ENCODE measurements around the gene SYMPK.
"Not testable (repeated sequence)": the region's sequence is repeated elsewhere in the genome, so short reads cannot be mapped to it uniquely, and the experiment has no call there.

Gene SYMPK

DNA sequence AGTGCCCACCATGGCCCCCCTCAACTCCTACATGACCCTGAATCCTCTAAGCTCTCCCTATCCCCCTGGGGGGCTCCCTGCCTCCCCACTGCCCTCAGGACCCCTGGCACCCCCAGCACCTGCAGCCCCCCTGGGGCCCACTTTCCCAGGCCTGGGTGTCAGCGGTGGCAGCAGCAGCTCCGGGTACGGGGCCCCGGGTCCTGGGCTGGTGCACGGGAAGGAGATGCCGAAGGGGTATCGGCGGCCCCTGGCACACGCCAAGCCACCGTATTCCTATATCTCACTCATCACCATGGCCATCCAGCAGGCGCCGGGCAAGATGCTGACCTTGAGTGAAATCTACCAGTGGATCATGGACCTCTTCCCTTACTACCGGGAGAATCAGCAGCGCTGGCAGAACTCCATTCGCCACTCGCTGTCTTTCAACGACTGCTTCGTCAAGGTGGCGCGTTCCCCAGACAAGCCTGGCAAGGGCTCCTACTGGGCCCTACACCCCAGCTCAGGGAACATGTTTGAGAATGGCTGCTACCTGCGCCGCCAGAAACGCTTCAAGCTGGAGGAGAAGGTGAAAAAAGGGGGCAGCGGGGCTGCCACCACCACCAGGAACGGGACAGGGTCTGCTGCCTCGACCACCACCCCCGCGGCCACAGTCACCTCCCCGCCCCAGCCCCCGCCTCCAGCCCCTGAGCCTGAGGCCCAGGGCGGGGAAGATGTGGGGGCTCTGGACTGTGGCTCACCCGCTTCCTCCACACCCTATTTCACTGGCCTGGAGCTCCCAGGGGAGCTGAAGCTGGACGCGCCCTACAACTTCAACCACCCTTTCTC is 9.4 kb upstream of the SYMPK start:
- DNase-seq (ENCODE audit: extremely low spot score, insufficient read length, low read depth) (no peak), FAIRE-seq (no peak)

DNA sequence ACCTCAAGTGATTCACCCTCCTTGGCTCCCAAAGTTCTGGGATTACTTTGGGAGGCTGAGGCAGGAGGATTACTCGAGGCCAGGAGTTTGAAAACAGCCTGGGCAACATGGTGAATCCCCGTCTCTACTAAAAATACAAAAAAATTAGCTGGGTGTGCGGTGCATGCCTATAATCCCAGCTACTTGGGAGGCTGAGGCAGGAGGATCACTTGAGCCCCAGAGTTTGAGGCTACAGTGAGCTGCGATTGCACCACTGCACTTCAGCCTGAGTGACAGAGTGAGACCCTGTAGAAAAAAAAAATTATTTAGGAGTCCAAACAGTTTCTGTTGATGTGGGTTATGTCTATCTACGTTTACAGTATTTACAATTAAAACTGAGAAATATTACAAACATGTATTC is 7.9 kb upstream of the SYMPK start:
- DNase-seq (ENCODE audit: extremely low spot score, insufficient read length, low read depth), result no peak
- FAIRE-seq, result no peak

DNA sequence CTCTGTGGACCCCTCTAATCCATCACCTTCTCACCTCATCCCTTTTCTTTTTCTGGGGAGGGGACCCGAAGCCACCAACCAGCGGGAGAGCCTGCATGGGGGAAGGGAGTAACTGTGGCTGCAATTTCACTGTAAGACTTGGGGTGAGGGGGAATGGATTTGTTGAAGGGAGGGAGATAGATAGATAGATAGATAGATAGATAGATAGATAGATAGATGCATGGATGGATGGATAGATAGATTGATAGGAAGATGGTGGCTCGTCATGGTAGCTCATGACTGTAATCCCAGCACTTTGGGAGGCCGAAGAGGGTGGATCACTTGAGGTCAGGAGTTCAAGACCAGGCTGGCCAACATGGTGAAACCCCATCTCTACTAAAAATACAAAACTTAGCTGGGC is 4.3 kb upstream of the SYMPK start:
- not testable (repeated sequence) for FAIRE-seq; DNase-seq (ENCODE audit: extremely low spot score, insufficient read length, low read depth)

DNA sequence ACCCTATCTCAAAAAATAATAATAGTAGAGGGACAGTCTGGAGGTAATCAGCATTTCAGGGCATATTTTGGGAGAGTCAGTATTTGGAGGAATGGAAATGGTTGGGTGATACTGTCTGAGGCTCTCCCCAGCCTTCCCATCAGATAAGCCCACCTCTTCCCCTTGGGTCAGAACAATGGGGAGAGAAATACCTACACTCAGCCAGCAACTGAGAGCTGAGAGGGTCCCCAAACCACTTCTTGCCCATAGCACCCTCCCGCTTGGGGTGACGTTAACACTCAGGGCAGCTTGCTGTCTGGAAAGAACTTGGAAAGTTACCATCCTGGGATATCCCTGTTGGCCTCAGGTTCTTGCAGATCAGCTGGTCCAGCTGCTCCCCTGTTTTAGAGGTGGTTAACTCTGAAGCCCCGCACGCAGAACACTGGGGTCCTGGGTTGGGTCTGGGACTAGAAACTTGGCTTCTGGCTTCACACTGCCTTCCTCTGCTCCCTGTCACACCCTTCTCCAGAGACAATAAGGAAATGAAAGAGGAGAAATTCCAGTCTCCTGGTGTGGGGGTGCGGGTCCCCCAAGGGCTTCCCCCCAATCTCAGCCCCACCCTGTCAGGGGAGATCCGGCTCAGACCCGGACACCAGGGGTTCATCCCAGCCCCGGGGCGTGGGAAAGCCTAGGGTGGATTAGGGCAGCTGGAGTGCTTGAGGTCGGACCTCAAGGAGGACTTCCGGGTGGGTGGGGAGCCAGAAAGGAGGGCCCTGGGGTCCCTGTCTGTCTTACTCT is 3.6 kb upstream of the SYMPK start:
- FAIRE-seq, result no peak

DNA sequence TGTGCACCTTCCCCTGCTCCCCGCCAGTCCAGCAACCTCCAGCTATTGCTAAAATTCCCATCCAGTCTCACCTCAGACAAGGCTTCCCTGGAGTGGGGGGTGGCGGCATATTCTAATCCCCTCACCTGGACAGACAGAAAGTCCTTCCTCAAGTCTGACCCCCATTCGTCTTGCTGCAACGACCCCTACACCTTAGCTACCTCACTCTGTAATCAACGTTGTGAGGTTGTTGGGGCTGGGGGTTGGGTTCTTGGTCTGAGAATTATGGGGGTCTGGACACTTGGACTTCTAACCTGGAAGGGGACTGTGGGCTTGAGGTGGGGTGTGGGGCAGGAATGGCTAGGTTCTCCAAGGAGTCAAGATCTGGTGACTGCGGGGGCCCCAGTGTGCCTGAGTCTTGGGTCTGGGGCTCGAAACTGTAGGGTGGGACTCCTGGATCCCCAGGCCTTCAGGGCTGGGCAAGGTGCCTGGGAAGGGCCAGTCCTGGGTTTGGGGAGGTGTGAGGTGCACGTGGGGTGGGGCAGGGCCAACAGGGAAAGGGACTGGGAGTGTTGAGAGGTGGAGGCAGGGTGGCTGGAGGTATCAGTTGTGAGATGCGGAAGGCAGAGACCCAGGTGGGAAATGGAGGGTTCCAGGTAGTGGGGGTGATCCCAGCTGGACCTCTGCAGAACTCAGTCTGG is 2.5 kb upstream of the SYMPK start:
- FAIRE-seq (no peak), DNase-seq (ENCODE audit: extremely low spot score, insufficient read length, low read depth) (no peak)

More for the DNA sequence above, 3.6 kb upstream of the SYMPK start:
- DNase-seq (ENCODE audit: extremely low spot score, insufficient read length, low read depth), result no peak

DNA sequence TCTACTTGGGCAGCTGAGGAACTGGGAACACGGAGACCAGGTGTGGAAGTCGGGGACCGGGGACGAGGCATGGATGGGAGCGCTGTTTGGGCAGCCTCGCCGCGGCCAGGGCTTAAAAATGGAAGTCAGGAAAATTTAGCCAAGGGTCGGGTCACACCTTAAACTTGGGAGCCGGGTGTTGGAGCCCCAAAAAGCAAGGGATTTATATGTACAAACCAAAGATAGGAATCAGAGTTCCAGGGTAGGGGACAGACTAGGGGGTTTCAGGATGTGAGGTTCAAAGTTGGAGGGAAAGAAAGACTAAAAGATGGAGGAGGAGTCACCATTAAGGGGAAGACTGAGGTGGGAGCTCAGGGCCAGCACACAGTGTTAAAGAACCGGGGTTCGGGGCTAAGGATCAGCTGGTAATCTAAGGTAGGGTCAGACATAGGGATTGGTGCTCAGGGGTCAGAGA is 1.7 kb upstream of the SYMPK start:
- FAIRE-seq, result no peak
- DNase-seq (ENCODE audit: extremely low spot score, insufficient read length, low read depth), result no peak

DNA sequence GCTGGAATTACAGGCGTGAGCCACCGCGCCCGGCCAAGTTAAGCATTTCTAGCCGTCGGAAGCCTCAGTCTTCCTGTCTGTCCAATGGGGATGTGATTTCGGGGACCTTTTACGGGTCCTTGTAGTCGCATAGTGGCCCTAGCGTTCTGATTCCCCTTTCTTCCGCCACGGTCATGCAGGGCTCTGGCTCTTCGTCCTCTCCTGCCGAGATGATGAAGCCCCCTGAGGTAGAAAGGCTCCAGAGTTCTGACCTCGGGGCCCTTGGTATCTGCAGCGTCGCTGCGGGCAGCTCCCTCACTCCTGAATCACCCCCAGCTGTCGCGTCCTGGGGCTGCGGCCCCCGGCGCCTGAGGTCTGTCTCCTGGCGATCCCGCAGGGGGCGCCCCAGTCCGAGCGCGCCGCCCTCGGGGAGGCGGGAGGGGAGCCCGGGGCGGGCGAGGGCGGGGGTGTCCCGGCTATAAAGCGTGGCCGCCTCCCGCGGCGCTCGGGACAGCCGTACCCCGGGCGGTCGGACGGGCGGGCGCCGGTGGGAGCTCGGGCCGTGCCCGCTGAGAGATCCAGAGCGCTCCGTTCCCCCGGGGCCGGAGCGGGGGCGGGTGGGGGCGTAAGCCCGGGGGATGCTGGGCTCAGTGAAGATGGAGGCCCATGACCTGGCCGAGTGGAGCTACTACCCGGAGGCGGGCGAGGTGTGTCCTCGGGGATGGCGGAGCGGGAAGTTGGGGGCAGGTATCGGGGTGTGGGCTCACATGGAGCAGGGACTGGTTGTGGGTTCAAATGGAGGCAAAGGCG is 1.1 kb upstream of the SYMPK start, which contains the start of gene FOXA3:
Gene FOXA3 (plus strand): TSS at position 487 of the 789 bp plus-strand sequence. CDS start 131 bp downstream, at position 618.
- DNase-seq (ENCODE audit: extremely low spot score, insufficient read length, low read depth), result peak; percentile 64

DNA sequence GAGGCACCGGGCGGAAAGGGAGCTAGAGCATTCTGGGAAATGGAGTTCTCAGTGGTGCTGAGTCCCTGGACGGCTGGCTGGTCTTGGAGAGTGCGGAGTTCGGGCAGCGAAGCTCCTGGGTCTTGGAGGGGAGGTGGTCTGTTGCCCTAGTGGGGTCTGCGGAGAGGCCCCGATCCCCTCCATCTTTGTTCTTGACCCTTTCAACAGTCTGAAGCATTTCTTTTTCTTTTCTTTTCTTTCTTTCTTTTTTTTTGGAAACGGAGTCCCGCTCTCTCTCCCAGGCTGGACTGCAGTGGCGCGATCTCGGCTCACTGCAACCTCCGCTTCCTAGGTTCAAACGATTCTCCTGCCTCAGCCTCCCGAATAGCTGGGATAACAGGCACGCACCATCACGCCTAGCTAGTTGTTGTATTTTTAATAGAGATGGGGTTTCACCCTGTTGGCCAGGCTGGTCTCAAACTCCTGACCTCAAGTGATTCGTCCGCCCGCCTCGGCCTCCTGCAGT is 440 bp upstream of the SYMPK start:
- no peak for FAIRE-seq

More for the DNA sequence above, 1.1 kb upstream of the SYMPK start, which contains the start of gene FOXA3:
- no peak for FAIRE-seq

DNA sequence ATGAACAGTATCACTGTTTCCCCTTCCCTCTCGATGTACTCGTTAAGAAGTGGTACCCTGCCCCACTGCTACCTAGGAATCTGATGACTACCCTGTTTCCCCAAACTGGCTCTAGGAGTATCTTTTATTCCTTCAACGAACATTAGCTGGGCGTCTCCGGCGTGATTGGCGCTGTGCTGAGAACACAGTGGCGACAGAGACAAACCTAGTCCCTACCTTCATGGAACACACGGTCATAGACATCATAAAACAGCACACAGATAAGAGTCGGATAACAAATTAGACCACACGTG is 730 bp downstream of the SYMPK start:
- no peak for DNase-seq (ENCODE audit: extremely low spot score, insufficient read length, low read depth)
- FAIRE-seq, result no peak

More for the DNA sequence above, 440 bp upstream of the SYMPK start:
- no peak for DNase-seq (ENCODE audit: extremely low spot score, insufficient read length, low read depth)

DNA sequence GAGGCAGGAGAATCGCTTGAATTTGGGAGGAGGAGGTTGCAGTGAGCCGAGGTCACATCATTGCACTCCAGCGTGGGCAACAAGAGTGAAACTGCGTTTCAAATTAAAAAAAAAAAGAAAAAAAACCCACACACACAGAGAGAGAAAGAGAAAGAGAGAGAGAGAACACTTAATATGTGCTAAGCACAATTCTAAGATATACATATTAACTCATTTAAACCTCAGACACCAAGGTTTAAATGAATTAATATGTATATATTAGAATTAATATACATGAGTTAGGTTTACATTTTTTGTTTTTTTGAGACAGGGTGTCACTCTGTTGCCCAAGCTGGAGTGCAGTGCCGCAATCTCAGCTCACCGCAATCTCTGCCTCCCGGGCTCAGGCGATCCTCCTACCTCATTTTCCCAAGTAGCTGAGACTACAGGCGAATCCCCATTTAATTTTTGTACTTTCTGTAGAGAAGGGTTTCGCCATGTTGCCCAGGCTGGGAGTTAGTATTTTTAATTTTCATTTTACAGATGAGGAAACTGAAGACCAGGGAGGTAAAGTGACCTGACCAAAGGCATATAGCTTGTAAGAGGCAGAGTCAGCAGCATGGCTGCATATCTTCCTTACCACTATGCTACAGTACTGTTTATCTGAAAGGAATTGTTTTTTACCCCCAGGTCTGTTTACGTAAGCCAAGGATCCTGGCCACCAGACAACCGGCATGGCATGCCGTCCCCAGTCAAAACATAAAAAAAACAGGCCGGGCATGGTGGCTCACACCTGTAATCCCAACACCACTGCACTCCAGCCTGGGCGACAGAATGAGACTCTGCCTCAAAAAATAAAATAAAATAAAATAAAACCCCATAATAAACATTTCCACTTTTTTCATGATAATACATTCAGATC is 2.3 kb downstream of the SYMPK start:
- FAIRE-seq, result no peak
- DNase-seq (ENCODE audit: extremely low spot score, insufficient read length, low read depth), result no peak

DNA sequence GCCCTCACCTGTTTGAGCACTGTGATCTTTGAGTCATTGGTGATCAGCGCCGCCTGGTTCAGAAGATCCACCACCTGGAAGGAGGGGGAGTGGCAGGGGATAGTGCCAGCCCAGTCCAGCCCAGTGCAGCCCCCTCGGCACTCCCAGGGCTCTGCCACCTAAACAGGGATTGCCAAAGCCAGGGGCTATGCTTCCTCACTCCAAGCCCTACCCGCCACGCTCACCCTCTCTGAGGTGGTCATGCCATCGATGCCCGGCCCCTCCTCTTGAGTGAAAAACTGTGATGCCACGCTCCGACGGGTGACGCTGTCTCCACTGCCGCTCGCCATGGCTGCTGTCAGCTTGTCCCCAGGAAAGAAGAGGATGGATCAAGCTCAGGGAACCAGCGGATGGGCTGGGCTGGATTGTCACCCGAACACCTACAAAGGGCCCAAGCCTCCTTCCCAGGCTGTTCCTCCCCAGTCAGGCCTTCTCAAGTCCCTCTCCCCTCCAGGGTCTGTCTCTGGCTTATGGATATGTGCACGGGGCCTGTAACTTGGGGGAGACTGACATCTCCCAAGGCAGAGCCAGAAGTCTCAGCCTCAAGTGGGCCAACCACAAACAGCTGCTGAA is 8.7 kb downstream of the SYMPK start:
- FAIRE-seq (no peak), DNase-seq (ENCODE audit: extremely low spot score, insufficient read length, low read depth) (no peak)

DNA sequence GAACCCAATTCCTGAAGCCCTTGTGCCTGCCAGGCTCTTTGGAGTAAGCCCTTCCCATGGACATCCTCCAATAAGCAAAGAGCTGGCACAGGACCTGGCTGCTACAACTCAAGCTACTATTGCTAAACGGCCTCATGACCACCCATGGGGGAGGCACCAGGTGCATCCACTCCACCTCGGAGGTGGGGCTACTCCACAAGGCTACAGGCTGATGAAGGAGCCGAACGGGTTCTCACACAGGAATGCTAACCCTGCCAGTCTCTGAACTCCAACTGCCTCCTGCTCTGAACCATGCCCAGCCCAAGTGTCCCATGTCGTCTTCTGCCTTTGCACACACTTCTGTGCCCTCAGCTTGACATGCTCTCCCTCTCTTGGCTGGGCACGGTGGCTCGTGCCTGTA is 10.0 kb downstream of the SYMPK start:
- DNase-seq (ENCODE audit: extremely low spot score, insufficient read length, low read depth) (no peak), FAIRE-seq (no peak)

DNA sequence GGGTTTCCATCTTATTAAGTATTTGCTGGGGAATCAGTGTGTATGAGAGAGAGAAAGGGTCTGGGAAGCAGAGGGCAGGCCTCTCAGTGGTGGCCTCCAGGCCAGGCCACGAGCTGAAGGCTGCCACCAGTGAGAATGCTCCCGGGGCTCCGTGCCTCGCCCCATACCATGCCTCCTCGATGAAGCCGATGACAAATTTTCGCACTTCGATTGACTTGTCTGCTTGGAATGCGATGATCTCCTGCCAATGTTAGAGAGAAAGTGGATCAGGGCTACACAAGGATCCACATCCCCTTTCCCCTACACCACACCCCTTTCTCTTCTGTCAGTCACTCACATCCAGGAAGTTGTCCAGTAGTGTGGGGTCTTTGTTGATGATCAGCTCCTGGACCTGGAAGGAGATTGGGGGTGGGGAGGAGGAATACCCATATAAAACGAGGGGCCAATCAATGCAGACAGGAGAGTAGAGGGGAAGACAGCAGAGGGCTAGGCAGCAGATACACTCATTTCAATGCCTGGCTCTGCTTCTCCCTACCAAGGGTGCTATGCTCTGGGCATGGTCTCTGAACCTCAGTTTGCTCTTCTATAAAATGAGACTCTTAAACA is 10.7 kb downstream of the SYMPK start:
- DNase-seq (ENCODE audit: extremely low spot score, insufficient read length, low read depth) (no peak), FAIRE-seq (no peak)

DNA sequence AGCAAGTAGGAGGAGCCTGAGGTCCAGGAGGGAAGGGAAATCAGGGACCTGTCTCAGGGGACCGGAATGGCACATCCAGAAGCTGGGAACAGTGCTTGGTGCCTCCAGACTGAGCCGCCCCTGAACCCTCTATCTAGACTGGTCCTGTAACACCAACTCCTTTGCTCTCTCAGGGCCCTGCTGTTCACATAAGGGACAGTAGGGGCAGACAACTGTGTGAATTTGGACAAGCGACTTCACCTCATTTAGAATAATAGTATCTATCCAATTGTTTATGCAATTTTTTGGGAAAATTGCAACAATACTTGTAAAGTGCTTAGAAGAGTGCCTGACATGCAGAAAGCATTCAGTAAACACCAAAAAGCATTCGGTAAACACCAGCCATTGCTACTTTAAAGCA is 14.0 kb downstream of the SYMPK start:
- DNase-seq (ENCODE audit: extremely low spot score, insufficient read length, low read depth) (no peak), FAIRE-seq (no peak)

DNA sequence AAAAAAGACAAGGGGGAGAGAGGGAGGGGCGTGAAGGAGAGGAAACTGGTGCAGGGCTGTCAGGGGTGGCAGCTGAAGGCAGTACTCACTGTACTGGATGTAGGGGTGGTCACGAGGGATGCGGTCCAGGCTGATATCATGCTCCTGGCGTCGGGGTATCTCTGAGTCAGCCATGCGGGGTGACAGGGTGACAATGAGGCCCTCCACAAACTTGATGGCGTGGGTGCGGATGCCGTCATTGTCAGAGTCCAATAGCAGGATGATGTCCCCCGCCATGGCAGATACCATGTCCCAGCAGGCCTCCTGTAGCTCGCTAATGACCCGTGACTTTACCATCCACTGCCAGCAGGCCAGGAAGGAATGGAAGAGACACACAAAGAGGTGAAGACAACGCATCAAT is 15.3 kb downstream of the SYMPK start:
- DNase-seq (ENCODE audit: extremely low spot score, insufficient read length, low read depth), result no peak
- FAIRE-seq, result no peak

DNA sequence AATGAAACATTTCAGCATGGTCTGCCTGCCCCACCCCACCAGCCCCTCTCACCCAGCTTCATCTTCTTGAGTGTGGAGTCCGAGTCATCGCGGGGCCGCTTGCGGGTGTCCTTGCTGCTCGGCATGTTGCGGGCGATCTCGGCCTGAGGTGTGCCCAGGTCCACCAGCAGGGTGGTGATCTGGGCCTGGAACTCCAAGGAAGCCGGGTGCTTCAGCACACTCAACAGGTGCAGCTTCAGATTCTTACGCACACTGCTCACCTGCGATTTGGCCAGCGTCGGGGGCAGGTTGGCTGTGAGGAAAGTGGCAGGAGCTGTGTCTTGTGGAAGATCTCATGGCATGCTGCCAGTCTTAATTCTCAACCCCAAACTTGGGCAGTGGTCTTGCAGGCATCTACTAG is 20.7 kb downstream of the SYMPK start:
- no peak for FAIRE-seq
- no peak for DNase-seq (ENCODE audit: extremely low spot score, insufficient read length, low read depth)

DNA sequence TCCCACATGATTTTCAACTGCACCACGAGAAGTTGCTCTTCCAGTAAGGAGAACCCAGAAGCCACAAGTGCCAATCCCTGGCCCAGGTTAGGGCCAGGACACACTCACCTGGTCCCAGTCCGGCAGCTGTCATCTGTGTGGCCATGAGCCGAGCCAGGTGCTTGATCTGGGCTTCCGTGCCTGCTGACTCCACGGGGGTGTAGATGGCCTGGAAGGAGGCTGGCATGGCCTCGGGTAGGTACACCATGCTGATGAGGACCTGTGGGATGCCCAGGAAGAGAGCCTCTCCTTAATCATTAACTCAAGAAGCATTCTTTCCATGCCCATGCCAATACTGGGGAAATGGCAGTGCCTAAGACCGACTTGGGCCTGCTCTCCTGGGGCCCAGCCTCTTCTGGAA is 28.0 kb downstream of the SYMPK start:
- FAIRE-seq, result no peak

DNA sequence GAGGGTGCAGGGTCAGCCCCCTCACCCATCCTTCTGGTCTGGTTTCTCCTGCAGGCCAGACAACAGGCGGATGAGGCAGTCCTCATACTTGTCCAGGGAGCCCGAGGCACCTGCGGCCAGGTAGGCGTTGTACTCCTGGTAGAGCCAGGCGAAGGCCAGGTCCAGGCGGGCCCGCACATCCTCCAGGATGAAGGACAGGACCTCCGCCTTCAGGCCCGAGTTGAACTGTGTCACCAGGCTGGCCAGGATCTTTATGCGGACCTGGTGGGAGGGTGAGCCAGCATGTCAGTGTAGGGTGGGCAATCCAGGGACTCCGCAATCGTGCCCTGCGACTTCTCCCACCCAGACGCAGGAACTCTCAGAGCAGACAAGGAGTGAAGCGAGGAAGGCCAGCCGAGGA is 34.0 kb downstream of the SYMPK start:
- DNase-seq (ENCODE audit: extremely low spot score, insufficient read length, low read depth) (no peak), FAIRE-seq (no peak)

More for the DNA sequence above, 28.0 kb downstream of the SYMPK start:
- no peak for DNase-seq (ENCODE audit: extremely low spot score, insufficient read length, low read depth)

All from GM18507 (cell line).